Cardiac fibroblast (primary cell): ENCODE results near the gene WIPF1.

Source experiments
- DNase-seq, 2 donors: peaks; one replicate each; pipeline versions ENCODE4 v3.0.0 to v3.0.0-alpha.2; 2010; ENCODE audit warnings: low read depth in 2 of 2
- H3K4me3 ChIP-seq, 2 donors: replicated peaks in 1 of 2; 1 replicate in 1 of 2; 2 replicates in 1 of 2; pipeline ENCODE4 v1.5.1; 2011; ENCODE audit warnings: low read depth in 2 of 2, low read length in 2 of 2, mild to moderate bottlenecking in 2 of 2, moderate library complexity in 1 of 2
- TF ChIP-seq, protein P1 (sequence below): IDR thresholded peaks from one replicate; pipeline ENCODE4 v1.5.1; 2011; ENCODE audit warnings: low read depth, mild to moderate bottlenecking, low read length, inconsistent platforms

WIPF1 gene

DNA sequence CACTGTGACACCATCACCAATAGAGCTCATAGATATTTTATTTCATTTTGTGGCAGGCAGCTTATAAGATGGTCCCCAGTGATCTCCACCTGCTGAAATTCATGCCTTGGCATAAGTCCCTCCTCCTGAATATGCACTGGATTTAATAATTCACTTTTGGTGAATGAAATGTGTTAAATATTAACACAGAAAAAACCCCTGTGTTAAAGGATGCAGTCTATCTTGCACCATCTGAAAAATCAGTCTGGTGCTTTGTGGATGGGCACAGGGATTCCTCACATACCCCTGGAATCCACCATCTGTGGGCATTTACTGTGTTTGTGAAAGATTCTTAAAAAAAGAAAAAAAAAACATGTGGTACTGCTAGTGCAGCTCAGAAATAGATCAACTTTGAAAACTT lies 26.1 kb upstream of the WIPF1 start:
- TF ChIP-seq, protein P1, sequence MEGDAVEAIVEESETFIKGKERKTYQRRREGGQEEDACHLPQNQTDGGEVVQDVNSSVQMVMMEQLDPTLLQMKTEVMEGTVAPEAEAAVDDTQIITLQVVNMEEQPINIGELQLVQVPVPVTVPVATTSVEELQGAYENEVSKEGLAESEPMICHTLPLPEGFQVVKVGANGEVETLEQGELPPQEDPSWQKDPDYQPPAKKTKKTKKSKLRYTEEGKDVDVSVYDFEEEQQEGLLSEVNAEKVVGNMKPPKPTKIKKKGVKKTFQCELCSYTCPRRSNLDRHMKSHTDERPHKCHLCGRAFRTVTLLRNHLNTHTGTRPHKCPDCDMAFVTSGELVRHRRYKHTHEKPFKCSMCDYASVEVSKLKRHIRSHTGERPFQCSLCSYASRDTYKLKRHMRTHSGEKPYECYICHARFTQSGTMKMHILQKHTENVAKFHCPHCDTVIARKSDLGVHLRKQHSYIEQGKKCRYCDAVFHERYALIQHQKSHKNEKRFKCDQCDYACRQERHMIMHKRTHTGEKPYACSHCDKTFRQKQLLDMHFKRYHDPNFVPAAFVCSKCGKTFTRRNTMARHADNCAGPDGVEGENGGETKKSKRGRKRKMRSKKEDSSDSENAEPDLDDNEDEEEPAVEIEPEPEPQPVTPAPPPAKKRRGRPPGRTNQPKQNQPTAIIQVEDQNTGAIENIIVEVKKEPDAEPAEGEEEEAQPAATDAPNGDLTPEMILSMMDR, result no peak
- no peak for DNase-seq
- H3K4me3 ChIP-seq, result no peak overlapping the region

DNA sequence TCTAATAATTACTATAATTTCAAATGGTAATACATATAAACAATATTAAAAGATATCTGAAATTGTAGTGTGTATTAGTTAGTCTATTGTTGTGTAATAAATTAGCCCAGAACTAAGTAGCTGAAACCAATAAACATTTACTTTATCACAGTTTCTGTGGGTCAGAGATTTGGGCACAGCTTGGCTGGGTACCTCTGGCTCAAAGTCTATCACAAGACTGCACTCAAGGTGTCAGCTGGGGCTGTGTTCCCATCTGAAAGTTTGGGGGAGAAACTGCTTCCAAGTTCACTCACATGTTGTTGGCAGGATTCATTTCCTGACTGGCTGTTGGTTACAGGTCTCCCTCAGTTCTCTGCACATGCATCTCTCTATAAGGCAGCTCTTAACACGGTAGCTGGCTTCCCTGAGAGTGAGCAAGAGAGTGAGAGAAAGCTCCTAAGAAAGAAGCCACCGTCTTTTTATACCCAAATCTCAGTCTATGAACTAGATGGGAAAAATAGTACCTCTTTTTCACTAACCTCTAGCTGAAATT lies 25.6 kb upstream of the WIPF1 start:
- TF ChIP-seq, protein P1, result no peak
- DNase-seq, result peak in 1 of 2 donors; percentile 18
- no peak overlapping the region for H3K4me3 ChIP-seq

DNA sequence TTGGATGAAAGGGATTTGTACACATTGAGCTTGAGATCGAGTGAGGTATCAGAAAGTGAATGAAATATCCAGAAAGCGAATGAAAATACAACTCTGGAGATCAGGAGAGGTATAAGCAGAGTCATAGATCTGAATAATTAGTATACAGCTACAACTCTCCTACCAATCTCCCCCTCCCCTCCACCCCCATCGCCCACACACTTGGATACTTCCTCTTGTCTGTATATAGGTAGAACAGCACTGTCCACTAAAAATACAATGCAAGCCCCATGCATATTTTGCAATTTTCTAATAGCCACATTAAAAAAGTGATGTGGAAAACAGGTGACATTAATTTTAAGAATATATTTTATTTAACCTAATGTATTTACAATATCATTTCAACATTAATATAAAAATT lies 23.7 kb upstream of the WIPF1 start:
- TF ChIP-seq, protein P1, result no peak
- H3K4me3 ChIP-seq, result no peak overlapping the region
- no peak for DNase-seq

DNA sequence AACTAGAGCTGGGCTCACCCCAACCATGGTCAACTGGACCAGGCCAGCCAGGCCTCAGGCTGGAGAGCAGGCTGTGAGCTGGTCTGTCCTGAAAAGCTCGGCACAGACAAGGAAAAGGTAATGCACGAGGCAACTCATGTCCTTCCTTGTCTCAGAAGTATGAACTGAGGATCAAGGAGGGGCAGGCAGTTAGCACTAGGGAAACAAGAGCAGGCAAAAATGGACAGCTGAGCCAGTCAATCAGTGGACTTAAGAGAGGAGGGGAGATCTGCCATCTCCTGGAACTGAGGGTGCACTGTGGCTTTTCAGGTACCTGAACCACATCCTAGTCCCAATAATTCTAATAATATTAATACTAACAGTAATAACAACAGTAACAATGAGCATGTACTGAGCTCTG lies 20.6 kb upstream of the WIPF1 start:
- TF ChIP-seq, protein P1, result no peak
- H3K4me3 ChIP-seq, result no peak overlapping the region
- no peak for DNase-seq

DNA sequence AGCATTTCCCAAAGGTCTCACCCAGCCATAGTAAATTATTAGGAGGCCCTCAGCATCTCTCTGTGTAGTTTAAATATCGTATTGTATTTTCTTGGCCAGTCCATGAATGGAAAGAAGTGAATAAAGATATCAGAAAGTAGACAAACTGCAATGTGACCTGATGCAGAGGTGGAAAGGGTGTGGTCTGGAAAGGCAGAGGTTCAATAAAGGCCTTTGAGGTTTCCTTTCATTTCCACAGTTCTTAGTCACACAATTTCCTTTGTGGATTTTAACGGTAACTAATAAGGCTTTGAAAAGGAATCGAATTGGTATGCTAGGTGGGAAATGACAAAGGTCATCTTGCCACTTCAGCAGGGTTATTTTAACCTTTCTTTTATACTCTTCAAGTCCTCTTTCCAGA lies 20.1 kb upstream of the WIPF1 start:
- no peak overlapping the region for H3K4me3 ChIP-seq
- DNase-seq, result no peak
- TF ChIP-seq, protein P1, result no peak

DNA sequence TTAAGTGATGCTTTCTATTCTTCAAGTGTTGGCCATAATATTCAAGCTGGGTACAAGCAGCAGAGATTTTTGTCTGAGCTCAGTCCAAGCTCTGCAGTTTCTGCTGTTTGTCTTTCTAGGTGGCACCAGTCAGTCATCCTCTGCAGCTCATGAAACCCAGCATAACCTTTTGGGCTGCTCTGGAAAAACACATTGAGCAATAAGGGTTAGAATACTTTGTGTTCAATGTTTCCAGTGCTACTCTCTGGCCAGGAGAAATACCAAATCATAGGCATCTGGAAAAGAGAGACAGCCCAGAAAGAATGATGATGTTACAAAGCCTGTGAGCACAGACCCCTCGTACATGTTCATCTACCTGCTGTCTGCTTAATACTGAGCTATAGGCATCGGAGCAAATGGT lies 19.5 kb upstream of the WIPF1 start:
- DNase-seq, result peak; percentile 20 to 63
- no peak overlapping the region for H3K4me3 ChIP-seq
- TF ChIP-seq, protein P1, result no peak

DNA sequence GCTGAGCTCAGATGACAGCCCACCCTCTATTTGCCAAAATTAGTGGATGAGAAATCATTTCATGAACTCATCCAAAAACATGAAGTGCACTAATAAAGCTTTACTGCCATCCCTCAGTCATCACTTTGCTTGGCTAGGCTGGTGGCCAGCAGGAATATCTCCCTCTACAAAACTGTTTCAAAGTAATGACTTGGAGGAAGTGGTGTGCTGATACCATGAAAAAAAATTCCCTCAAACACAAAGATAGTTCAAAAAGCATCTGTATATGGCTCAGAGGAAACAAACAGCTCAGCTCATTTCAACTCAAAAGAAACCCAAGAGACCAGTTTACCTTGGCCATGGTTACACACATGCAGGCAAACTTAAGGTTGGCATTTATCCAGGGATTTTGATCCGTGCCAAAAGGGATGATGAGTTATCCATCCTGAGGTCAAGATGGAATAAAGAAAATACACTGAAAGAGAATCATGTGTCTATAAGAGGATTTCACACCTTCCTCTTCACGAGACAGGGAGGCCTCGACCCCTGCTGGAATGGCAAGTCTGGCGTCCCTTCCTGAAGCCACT lies 18.4 kb upstream of the WIPF1 start:
- no peak overlapping the region for H3K4me3 ChIP-seq
- peak; percentile 73 to 96 for DNase-seq
- TF ChIP-seq, protein P1, result no peak
